LNCaP clone FGC (cell line): ENCODE measurements around the gene HEG1.
"Not testable (repeated sequence)": the region's sequence is repeated elsewhere in the genome, so short reads cannot be mapped to it uniquely, and the experiment has no call there.

Experiments
- DNase-seq: peaks from one replicate; pipeline ENCODE4 v3.0.0-alpha.2; 2011; ENCODE audit warnings: low read depth
- H3K4me3 ChIP-seq: 2 replicates; pipeline ENCODE4 v1.5.1; 2011; ENCODE audit warnings: mild to moderate bottlenecking, low read depth, low read length, control low read depth
- CTCF ChIP-seq: IDR thresholded peaks from 2 replicates; pipeline ENCODE4 v1.5.1; 2012; ENCODE audit warnings: mild to moderate bottlenecking; ENCODE audit not compliant: control insufficient read depth, insufficient read depth; ENCODE audit errors: extremely low read depth

The HEG1 gene

GRCh38 chr3:124963755-124964154, 92.0 kb downstream of the HEG1 start:
- DNase-seq: no peak
- TF ChIP-seq CTCF: no peak
- H3K4me3 ChIP-seq: no peak overlapping the region

GRCh38 chr3:124962403-124962940, 93.3 kb downstream of the HEG1 start:
- no peak for TF ChIP-seq CTCF
- no peak for DNase-seq
- H3K4me3 ChIP-seq: no peak overlapping the region

DNA sequence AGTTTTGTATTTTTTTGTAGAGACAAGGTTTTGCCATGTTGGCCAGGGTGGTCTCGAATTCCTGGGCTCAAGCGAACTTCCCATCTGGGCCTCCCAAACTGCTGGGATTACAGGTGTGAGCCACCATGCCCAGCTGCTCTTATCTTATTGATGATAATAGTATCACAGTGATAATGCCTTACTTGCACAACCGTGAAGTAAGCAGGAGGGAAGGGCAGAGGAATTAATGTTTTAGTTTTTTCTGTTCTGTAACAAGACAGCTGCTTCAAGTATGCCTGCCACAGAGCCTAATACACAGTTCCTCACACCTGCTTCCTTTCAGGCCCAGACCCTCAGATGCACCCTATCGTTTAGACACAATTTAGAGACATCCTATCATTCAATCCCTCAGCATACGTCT, 95.1 kb downstream of the HEG1 start:
- no peak overlapping the region for H3K4me3 ChIP-seq
- TF ChIP-seq CTCF: no peak
- DNase-seq: no peak

DNA sequence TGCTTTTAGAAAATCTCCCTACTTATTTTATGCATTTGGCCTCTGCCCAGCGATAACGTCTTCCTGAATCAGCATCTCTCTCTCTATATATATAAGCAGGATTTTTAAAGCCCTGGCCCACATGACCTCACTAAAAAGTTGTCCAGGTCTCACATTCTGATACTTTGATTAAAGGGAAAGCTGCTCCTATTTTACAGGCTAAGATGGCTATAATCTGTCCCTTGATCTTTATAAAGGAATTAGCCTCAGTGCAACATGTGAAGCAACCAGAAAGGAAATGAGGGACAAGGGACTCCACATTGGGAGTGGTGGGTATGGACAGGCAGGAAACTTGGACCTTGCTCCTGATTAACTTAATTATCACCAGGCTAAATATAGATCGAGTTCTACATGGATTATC, 95.7 kb downstream of the HEG1 start:
- no peak for TF ChIP-seq CTCF
- no peak overlapping the region for H3K4me3 ChIP-seq
- DNase-seq: no peak

GRCh38 chr3:124957951-124958350, 97.8 kb downstream of the HEG1 start:
- not testable (repeated sequence) for DNase-seq, H3K4me3 ChIP-seq

DNA sequence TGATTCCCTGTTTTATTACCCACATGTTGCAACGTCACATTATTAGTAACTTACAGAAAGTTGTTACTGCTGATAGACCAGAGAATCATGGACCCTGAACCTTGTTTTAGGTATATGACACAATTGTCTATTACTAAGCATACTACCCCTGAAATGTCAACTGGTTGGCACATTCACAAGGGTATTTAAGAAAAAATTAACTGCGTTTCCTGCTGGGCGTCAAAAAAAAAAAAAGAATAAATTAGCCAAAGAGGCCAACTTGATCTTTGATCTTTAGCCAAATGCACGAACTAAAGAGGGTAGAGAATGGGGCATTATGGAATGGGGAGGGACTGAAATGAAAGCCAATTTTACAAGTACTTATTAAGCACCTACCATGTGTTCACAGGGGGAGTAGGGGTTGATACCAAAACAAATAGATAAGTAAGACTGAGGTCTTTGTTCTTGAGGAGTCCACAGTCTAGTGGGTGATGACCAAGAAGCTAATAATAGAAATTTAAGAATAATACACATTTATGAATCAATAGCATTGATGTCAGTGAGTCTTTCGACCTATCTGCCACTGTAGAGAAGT, 103.4 kb downstream of the HEG1 start:
- DNase-seq: no peak
- no peak for TF ChIP-seq CTCF
- no peak overlapping the region for H3K4me3 ChIP-seq

DNA sequence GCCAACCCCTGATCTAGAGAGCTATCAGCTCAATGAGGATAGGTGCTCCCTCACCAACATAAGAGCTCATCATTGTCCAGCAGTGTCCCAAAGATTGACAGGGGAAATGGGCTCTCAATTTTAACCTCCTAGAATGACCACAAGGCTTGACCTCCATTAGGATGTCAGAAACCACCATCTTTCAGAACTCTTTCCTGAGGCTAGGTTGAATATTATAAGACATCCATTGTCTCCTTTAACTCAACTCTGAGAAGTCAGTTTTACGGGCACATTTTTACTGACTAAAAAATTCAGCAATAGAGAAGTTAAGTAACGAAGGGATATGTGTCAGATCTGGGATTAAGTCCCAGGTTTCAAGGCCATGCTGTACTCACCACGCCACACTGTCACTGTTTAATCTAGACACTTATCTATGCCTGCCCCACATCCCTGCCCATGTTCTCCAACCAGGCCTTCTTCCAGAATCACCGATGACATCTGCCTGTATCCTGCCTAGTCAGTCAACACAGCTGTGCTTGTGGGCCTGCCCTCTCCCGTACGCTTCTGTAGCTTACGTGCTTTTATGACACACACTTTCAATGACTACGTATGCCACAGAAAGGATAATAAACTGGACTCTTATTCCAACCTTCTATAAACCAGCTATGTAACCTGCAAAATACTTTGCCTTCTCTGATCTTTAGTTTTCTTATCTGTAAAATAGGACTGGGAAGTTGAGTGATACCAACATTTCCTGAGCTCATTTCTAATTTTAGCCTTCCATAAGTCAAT, 104.1 kb downstream of the HEG1 start:
- no peak for TF ChIP-seq CTCF
- no peak overlapping the region for H3K4me3 ChIP-seq
- no peak for DNase-seq
